ENCODE results near the gene SCN4B. TPM values are rescaled to one million over a fixed set of nuclear protein-coding genes. Genes with fewer than 3 reads are reported as not detected.

SCN4B gene
- total RNA-seq, 1 donor from 2014 or later = 1.9 TPM

- no peak for TF ChIP-seq CTCF (IDR thresholded peaks at IDR 0.05; ENCODE audit: unreplicated experiment)
- no peak for DNase-seq (ENCODE audit: low spot score in 2 of 2, unreplicated experiment in 2 of 2)
- Mint-ChIP-seq H3K27me3 (ENCODE audit: low read depth) (peaks cover 90% of the 10 kb centered on the region), H3K27ac (no peak overlapping the region), H3K4me1 (peaks cover 4% of the 10 kb centered on the region), H3K4me3 (no peak overlapping the region), H3K9me3 (no peaks in the 10 kb centered on the region), H3K36me3 (no peaks in the 10 kb centered on the region)
These were observed 14.6 kb upstream of the SCN4B start for GRCh38 chr11:118167253-118167652.

DNA sequence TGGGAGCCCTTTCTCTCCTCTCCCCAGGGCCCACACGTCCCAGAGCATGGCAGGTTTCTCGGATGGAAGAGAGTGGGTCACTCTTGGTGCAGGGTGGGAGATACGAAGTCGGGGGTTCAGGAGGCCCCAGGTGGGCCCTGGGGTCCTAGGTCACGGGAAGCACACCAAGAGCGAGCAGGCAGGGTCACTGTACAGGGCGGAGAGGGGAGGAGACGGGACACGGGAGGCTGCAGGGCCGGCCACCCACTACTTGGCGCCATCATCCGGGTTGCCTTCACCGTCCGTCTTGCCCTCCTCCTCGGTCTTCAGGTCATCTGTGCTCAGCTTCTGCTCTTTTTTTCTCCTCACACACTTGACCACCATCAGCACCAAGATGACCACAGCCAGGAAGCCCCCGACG lies 14.0 kb upstream of the SCN4B start:
- TF ChIP-seq CTCF (IDR thresholded peaks at IDR 0.05; ENCODE audit: unreplicated experiment) = no peak
- DNase-seq (ENCODE audit: low spot score in 2 of 2, unreplicated experiment in 2 of 2) = no peak
- Mint-ChIP-seq H3K4me1 (peaks cover 4% of the 10 kb centered on the region), H3K36me3 (no peaks in the 10 kb centered on the region), H3K4me3 (no peak overlapping the region), H3K27ac (no peak overlapping the region), H3K9me3 (no peaks in the 10 kb centered on the region), H3K27me3 (ENCODE audit: low read depth) (peaks cover 90% of the 10 kb centered on the region)

GRCh38 chr11:118164885-118165284 lies 12.3 kb upstream of the SCN4B start:
- no peak for DNase-seq (ENCODE audit: low spot score in 2 of 2, unreplicated experiment in 2 of 2)
- no peak overlapping the region for H3K4me3 Mint-ChIP-seq
- peaks cover 90% of the 10 kb centered on the region for H3K27me3 Mint-ChIP-seq (ENCODE audit: low read depth)
- H3K9me3 Mint-ChIP-seq = no peaks in the 10 kb centered on the region
- no peaks in the 10 kb centered on the region for H3K36me3 Mint-ChIP-seq
- H3K4me1 Mint-ChIP-seq = no peaks in the 10 kb centered on the region
- no peak overlapping the region for H3K27ac Mint-ChIP-seq
- TF ChIP-seq CTCF (IDR thresholded peaks at IDR 0.05; ENCODE audit: unreplicated experiment) = no peak

- DNase-seq (ENCODE audit: low spot score in 2 of 2, unreplicated experiment in 2 of 2) = no peak
- H3K9me3 Mint-ChIP-seq = no peaks in the 10 kb centered on the region
- no peaks in the 10 kb centered on the region for H3K36me3 Mint-ChIP-seq
- no peak overlapping the region for H3K27ac Mint-ChIP-seq
- no peak overlapping the region for H3K4me3 Mint-ChIP-seq
- no peaks in the 10 kb centered on the region for H3K4me1 Mint-ChIP-seq
- H3K27me3 Mint-ChIP-seq (ENCODE audit: low read depth) = peaks cover 90% of the 10 kb centered on the region
- TF ChIP-seq CTCF (IDR thresholded peaks at IDR 0.05; ENCODE audit: unreplicated experiment) = no peak
These were observed 10.9 kb upstream of the SCN4B start for GRCh38 chr11:118163494-118163893.

DNA sequence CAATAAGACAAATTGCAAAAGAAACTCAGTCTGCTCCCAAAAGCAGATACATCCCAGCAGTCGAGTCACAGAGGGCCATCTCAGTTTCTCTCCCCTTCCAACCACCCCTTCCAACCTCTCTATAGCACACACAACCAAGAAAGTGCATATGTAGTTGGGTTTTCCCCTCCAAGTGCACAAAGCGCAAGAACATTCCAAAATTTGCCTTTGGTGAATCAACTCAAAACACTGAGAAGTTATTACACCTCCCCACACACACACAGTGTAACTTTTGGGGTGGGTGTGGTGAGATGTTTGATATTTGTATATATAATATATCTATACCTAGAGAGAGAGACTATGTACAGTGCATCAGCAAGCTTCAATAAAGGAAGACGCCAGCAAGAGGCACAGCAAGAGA lies 10.2 kb upstream of the SCN4B start:
- TF ChIP-seq CTCF (IDR thresholded peaks at IDR 0.05; ENCODE audit: unreplicated experiment) = no peak
- no peak overlapping the region for H3K4me3 Mint-ChIP-seq
- no peaks in the 10 kb centered on the region for H3K4me1 Mint-ChIP-seq
- H3K9me3 Mint-ChIP-seq = no peaks in the 10 kb centered on the region
- no peak overlapping the region for H3K27ac Mint-ChIP-seq
- H3K27me3 Mint-ChIP-seq (ENCODE audit: low read depth) = peaks cover 90% of the 10 kb centered on the region
- DNase-seq (ENCODE audit: low spot score in 2 of 2, unreplicated experiment in 2 of 2) = no peak
- no peaks in the 10 kb centered on the region for H3K36me3 Mint-ChIP-seq

- TF ChIP-seq CTCF (IDR thresholded peaks at IDR 0.05; ENCODE audit: unreplicated experiment) = no peak
- peaks cover 3% of the 10 kb centered on the region for H3K4me1 Mint-ChIP-seq
- no peak overlapping the region for H3K4me3 Mint-ChIP-seq
- no peaks in the 10 kb centered on the region for H3K36me3 Mint-ChIP-seq
- no peak overlapping the region for H3K27ac Mint-ChIP-seq
- H3K9me3 Mint-ChIP-seq = no peaks in the 10 kb centered on the region
- no peak for DNase-seq (ENCODE audit: low spot score in 2 of 2, unreplicated experiment in 2 of 2)
- H3K27me3 Mint-ChIP-seq (ENCODE audit: low read depth) = peaks cover 90% of the 10 kb centered on the region
These were observed 9.2 kb upstream of the SCN4B start for GRCh38 chr11:118161786-118162185.
